Non-pigmented ciliary epithelial cell (primary cell): ENCODE measurements around the gene SNRPA1.

Source experiments
- DNase-seq: peaks from one replicate; pipeline ENCODE4 v3.0.0-alpha.2; 2010; ENCODE audit warnings: low read depth

Gene SNRPA1

GRCh38 chr15:101258238-101259144 is 36.6 kb downstream of the SNRPA1 start:
- no peak for DNase-seq

- DNase-seq: no peak
Measured at GRCh38 chr15:101256757-101257156, 38.3 kb downstream of the SNRPA1 start.

GRCh38 chr15:101255615-101256241 is 39.3 kb downstream of the SNRPA1 start:
- peak; percentile 78 for DNase-seq

GRCh38 chr15:101255051-101255395 is 40.0 kb downstream of the SNRPA1 start:
- DNase-seq: no peak

- DNase-seq: no peak
Measured at GRCh38 chr15:101254157-101255050, 40.6 kb downstream of the SNRPA1 start.

- DNase-seq: no peak
Measured at GRCh38 chr15:101252836-101253235, 42.2 kb downstream of the SNRPA1 start.

- peak; percentile 65 for DNase-seq
Measured at GRCh38 chr15:101251830-101252820, 42.9 kb downstream of the SNRPA1 start, which contains the start of gene CHSY1. CHSY1 (minus strand) TSS chr15:101252048; CDS start chr15:101251456, 592 bp downstream.

- no peak for DNase-seq
Measured at GRCh38 chr15:101250873-101251829, 43.9 kb downstream of the SNRPA1 start.

GRCh38 chr15:101250341-101250831 is 44.7 kb downstream of the SNRPA1 start:
- DNase-seq: no peak

GRCh38 chr15:101248274-101248673 is 46.8 kb downstream of the SNRPA1 start:
- DNase-seq: no peak

- DNase-seq: no peak
Measured at GRCh38 chr15:101246824-101247745, 48.0 kb downstream of the SNRPA1 start.

GRCh38 chr15:101246391-101246790 is 48.7 kb downstream of the SNRPA1 start:
- DNase-seq: no peak

- no peak for DNase-seq
Measured at GRCh38 chr15:101244889-101245668, 50.0 kb downstream of the SNRPA1 start.

GRCh38 chr15:101244036-101244781 is 50.8 kb downstream of the SNRPA1 start:
- DNase-seq: no peak

- no peak for DNase-seq
Measured at GRCh38 chr15:101243420-101243819, 51.6 kb downstream of the SNRPA1 start.

GRCh38 chr15:101242999-101243336 is 52.1 kb downstream of the SNRPA1 start:
- no peak for DNase-seq
